Upper lobe of left lung (tissue), 4 donors: ENCODE measurements around the gene LIPA.

ENCODE experiments used
- EP300 ChIP-seq, 4 donors: sonication (generic); formaldehyde crosslinking; IDR thresholded peaks; one replicate each; pipeline ENCODE4 v1.5.1; 2017; ENCODE audit warnings: antibody characterized with exemption in 4 of 4, control low read depth in 2 of 4
- POLR2A ChIP-seq, 4 donors: fragments of 450-650 bp; IDR thresholded peaks; one replicate each; pipeline ENCODE4 v1.5.1; 2016 to 2017; ENCODE audit warnings: antibody characterized with exemption in 4 of 4, mild to moderate bottlenecking in 2 of 4
- POLR2AphosphoS5 ChIP-seq, 2 donors: sonication (generic); formaldehyde crosslinking; IDR thresholded peaks; one replicate each; pipeline ENCODE4 v1.5.1; 2017; ENCODE audit warnings: antibody characterized with exemption in 2 of 2
- TF ChIP-seq, protein P1 (sequence below), 6 experiments: fragments of 450-650 bp in 4 of 6; fragments of 200-600 bp in 2 of 6; sonication (generic) in 2 of 6; IDR thresholded peaks; one replicate each; pipeline ENCODE4 v1.5.1; 2016 to 2019; ENCODE audit warnings: antibody characterized with exemption in 6 of 6

DNA sequence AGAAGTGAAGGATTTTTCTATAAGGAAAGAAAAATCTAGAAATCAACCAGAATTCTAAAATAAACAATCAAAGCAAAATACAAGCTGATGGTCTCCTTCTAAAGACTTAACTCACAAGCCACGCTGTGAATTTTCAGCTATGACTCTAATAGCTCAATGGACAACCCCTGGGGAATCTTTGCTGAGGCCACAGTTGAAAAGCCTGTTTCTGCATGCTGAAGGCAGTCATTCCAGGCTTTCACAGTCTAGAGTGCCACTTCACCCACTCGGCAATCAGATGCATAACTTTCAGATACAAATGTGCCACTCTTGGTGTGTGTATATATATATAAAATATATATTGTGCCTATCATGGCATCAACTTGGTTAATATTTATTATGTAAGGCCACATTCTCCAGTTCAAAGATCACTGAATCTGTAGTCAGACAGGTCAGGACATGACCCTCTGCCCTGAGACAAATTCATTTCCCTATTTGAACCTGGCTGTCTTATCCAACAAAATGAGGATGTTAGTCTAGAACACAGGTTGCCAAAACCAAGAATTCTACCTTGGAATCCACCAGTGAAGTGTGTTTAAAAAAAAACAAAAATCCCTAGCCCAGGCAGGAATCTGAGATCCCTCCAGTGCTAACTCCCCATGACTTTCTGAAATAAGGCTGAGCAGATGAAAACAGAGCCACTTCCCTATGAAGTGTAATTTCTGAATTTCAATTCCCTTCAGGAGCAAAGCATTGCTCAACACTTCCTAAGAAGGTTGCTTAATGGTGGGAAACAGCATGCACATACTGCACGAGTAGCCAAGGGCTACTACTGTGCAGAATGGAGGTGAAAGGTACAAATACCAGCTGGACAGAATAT lies 9.9 kb downstream of the LIPA start:
- TF ChIP-seq, protein P1, sequence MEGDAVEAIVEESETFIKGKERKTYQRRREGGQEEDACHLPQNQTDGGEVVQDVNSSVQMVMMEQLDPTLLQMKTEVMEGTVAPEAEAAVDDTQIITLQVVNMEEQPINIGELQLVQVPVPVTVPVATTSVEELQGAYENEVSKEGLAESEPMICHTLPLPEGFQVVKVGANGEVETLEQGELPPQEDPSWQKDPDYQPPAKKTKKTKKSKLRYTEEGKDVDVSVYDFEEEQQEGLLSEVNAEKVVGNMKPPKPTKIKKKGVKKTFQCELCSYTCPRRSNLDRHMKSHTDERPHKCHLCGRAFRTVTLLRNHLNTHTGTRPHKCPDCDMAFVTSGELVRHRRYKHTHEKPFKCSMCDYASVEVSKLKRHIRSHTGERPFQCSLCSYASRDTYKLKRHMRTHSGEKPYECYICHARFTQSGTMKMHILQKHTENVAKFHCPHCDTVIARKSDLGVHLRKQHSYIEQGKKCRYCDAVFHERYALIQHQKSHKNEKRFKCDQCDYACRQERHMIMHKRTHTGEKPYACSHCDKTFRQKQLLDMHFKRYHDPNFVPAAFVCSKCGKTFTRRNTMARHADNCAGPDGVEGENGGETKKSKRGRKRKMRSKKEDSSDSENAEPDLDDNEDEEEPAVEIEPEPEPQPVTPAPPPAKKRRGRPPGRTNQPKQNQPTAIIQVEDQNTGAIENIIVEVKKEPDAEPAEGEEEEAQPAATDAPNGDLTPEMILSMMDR (IDR thresholded peaks at IDR 0.05), result no peak
- TF ChIP-seq POLR2AphosphoS5 (IDR thresholded peaks at IDR 0.05), result peak in 1 of 2 donors; percentile 27
- no peak for TF ChIP-seq POLR2A (IDR thresholded peaks at IDR 0.05)
- peak in 2 of 4 donors; percentile 59 to 77 for TF ChIP-seq EP300 (IDR thresholded peaks at IDR 0.05)
